Peyer's patch (tissue), 4 donors: ENCODE results near the gene RAB11FIP4. TPM values are rescaled to one million over a fixed set of nuclear protein-coding genes. Genes with fewer than 3 reads are reported as not detected.

Experiments used
- DNase-seq, 3 donors: peaks; one replicate each; pipeline ENCODE4 v3.0.0-alpha.2; 2017 to 2019
- H3K27ac ChIP-seq, 4 donors: fragments of 200-600 bp; sonication (generic); one replicate each; pipeline ENCODE4 v1.5.1; 2016 to 2019
- H3K27me3 ChIP-seq, 2 donors: fragments of 200-600 bp; sonication (generic); one replicate each; pipeline ENCODE4 v1.5.1; 2019
- H3K36me3 ChIP-seq, 3 donors: fragments of 200-600 bp; sonication (generic); one replicate each; pipeline ENCODE4 v1.5.1; 2016 to 2019
- H3K4me1 ChIP-seq, 4 donors: fragments of 200-600 bp; sonication (generic); one replicate each; pipeline ENCODE4 v1.5.1; 2016 to 2019
- H3K4me3 ChIP-seq, 4 donors: fragments of 200-600 bp; sonication (generic); 1 replicate in 3 of 4; 2 replicates in 1 of 4; pipeline ENCODE4 v1.5.1; 2016 to 2019; ENCODE audit warnings: mild to moderate bottlenecking in 1 of 4
- H3K9me3 ChIP-seq, 4 donors: fragments of 200-600 bp; sonication (generic); one replicate each; pipeline ENCODE4 v1.5.1; 2016 to 2019; ENCODE audit warnings: mild to moderate bottlenecking in 1 of 4
- POLR2A ChIP-seq, 2 donors: fragments of 450-650 bp; IDR thresholded peaks; one replicate each; pipeline ENCODE4 v1.5.1; 2017; ENCODE audit warnings: antibody characterized with exemption in 2 of 2, mild to moderate bottlenecking in 2 of 2, moderate library complexity in 2 of 2
- small RNA-seq, 2 donors: library from RNA; depleted of rRNA; stranded (forward); fragments of <200 nt; gene quantifications; one replicate each; pipeline ENCODE3, GENCODE V24; 2016
- total RNA-seq, 4 donors: library from RNA; depleted of rRNA; stranded (reverse); fragments of >200 nt; gene quantifications; one replicate each; pipeline ENCODE4 v1.1.0, GENCODE V29; 2016
- TF ChIP-seq, protein P1 (sequence below), 6 experiments: fragments of 450-650 bp in 4 of 6; fragments of 200-600 bp in 2 of 6; sonication (generic) in 1 of 6; IDR thresholded peaks; one replicate each; pipeline ENCODE4 v1.5.1; 2017 to 2019; ENCODE audit warnings: antibody characterized with exemption in 6 of 6, mild to moderate bottlenecking in 3 of 6, moderate library complexity in 1 of 6

RAB11FIP4 gene
- total RNA-seq, 4 donors from 2014 or later: 52.8 to 69.3 (median 64.9) TPM

- Histone ChIP-seq H3K27ac (no peak overlapping the region), H3K4me3 (no peak overlapping the region), H3K9me3 (no peaks in the 10 kb centered on the region), H3K36me3 (no peaks in the 10 kb centered on the region), H3K27me3 (no peaks in the 10 kb centered on the region), H3K4me1 (peaks cover 0 to 23% (median 0%) of the 10 kb centered on the region in 4 donors)
- no peak for DNase-seq
- no peak for TF ChIP-seq POLR2A (IDR thresholded peaks at IDR 0.05)
- TF ChIP-seq, protein P1, sequence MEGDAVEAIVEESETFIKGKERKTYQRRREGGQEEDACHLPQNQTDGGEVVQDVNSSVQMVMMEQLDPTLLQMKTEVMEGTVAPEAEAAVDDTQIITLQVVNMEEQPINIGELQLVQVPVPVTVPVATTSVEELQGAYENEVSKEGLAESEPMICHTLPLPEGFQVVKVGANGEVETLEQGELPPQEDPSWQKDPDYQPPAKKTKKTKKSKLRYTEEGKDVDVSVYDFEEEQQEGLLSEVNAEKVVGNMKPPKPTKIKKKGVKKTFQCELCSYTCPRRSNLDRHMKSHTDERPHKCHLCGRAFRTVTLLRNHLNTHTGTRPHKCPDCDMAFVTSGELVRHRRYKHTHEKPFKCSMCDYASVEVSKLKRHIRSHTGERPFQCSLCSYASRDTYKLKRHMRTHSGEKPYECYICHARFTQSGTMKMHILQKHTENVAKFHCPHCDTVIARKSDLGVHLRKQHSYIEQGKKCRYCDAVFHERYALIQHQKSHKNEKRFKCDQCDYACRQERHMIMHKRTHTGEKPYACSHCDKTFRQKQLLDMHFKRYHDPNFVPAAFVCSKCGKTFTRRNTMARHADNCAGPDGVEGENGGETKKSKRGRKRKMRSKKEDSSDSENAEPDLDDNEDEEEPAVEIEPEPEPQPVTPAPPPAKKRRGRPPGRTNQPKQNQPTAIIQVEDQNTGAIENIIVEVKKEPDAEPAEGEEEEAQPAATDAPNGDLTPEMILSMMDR (IDR thresholded peaks at IDR 0.05): no peak
These were observed 192.4 kb downstream of the RAB11FIP4 start for GRCh38 chr17:31583772-31584356.

DNA sequence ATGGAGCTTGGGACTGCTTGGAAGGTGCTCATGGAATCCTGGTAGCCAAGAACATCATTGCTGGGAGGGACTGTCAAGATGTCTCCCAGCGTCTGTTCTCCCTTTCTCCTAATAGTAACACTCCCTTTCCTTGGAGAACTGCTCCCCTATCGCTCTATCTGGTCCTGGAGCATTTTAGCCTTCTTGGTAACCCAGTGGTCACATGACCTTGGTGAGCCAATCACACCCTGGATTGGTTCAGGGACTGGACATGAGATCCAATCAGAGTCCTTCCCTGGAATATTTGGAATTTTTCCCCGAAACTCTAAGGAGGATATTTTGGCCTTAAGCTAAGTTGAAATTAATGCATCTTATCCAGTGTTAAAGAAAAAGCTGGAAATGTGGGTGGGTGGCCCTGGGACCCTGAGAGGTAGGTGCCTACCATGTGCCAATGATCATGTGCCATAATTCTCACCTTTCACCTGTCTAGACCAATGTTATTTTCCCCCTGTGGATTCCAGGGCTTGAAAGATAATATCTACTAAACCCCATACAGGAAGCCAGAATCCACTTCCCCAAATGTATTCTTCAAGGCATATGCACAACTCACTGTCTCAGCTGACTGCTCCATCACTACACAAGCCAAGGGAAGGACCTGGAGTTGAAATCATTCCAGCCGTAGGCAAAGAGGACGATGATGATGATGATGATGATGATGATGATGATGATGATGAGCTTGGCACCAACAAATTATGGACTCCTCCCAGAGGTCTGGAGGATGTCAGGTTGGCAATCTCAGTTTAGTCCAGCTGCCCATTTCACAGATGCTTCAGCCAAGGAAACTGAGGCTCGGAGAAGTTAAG is 193.2 kb downstream of the RAB11FIP4 start:
- Histone ChIP-seq H3K4me1 (peaks cover 0 to 18% (median 0%) of the 10 kb centered on the region in 4 donors), H3K27me3 (no peaks in the 10 kb centered on the region), H3K27ac (no peak overlapping the region), H3K4me3 (no peak overlapping the region), H3K9me3 (no peaks in the 10 kb centered on the region), H3K36me3 (no peaks in the 10 kb centered on the region)
- no peak for TF ChIP-seq POLR2A (IDR thresholded peaks at IDR 0.05)
- TF ChIP-seq, protein P1 (IDR thresholded peaks at IDR 0.05): no peak
- no peak for DNase-seq

GRCh38 chr17:31585280-31585630 is 193.8 kb downstream of the RAB11FIP4 start:
- Histone ChIP-seq H3K4me3 (no peak overlapping the region), H3K4me1 (peaks cover 0 to 14% (median 0%) of the 10 kb centered on the region in 4 donors), H3K27me3 (no peaks in the 10 kb centered on the region), H3K36me3 (no peaks in the 10 kb centered on the region), H3K9me3 (no peaks in the 10 kb centered on the region), H3K27ac (no peak overlapping the region)
- no peak for DNase-seq
- TF ChIP-seq, protein P1 (IDR thresholded peaks at IDR 0.05): no peak
- no peak for TF ChIP-seq POLR2A (IDR thresholded peaks at IDR 0.05)

- TF ChIP-seq POLR2A (IDR thresholded peaks at IDR 0.05): no peak
- TF ChIP-seq, protein P1 (IDR thresholded peaks at IDR 0.05): no peak
- H3K4me3 ChIP-seq: no peak overlapping the region
- peaks cover 0 to under 1% (median 0%) of the 10 kb centered on the region in 4 donors for H3K4me1 ChIP-seq
- no peak for DNase-seq
- no peaks in the 10 kb centered on the region for H3K9me3 ChIP-seq
- H3K27me3 ChIP-seq: no peaks in the 10 kb centered on the region
- no peaks in the 10 kb centered on the region for H3K36me3 ChIP-seq
- no peak overlapping the region for H3K27ac ChIP-seq
These were observed 195.5 kb downstream of the RAB11FIP4 start for GRCh38 chr17:31586946-31587345.

DNA sequence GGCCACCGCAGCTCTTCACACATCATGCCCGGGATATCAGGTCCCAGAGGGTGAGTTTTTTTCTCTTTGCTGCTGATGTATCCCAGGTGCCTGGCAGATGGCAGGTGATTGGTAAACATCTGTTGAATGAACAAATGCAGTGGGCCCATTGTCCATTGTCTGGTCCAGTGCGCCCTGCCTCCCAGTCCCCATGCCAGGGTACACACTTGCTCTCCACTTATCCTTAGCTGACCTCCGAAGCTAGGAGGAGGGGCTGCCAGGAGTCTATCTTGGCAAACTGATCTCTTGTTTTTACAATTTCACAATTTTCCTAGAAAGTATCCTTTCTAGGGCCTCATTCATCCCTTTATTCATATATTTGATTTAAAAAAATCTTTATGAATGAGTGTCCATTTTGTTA is 196.0 kb downstream of the RAB11FIP4 start:
- H3K4me1 ChIP-seq: no peaks in the 10 kb centered on the region
- no peaks in the 10 kb centered on the region for H3K27me3 ChIP-seq
- no peak for TF ChIP-seq POLR2A (IDR thresholded peaks at IDR 0.05)
- TF ChIP-seq, protein P1 (IDR thresholded peaks at IDR 0.05): no peak
- DNase-seq: no peak
- H3K9me3 ChIP-seq: no peaks in the 10 kb centered on the region
- H3K36me3 ChIP-seq: no peaks in the 10 kb centered on the region
- no peak overlapping the region for H3K27ac ChIP-seq
- H3K4me3 ChIP-seq: no peak overlapping the region

Small RNA genes within 50 kb of the gene (small RNA-seq; reads per million reads assigned to genes)
- 0.89 to 2.3 reads per million in 2 donors for gene MIR193A
- 0 reads per million in 2 donors for gene MIR4725
- gene RN7SL45P: 0 reads per million in 2 donors
- 0 reads per million in 2 donors for gene RN7SL79P
- 0 reads per million in 2 donors for gene RNU6ATAC7P

Other genes starting within 250 kb of the RAB11FIP4 start
- not detected for gene OMG, start 94.4 kb upstream of the RAB11FIP4 start, total RNA-seq
- gene EVI2B, start 77.6 kb upstream of the RAB11FIP4 start, total RNA-seq: 10 to 100 TPM in 2 of 4 donors, 1 to 10 TPM in 2; 5.6 to 70.1 (median 8.7) TPM
- 10 to 100 TPM in 1 of 4 donors, 1 to 10 TPM in 2, not detected in 1; 1.4 to 12.4 (median 5.8) TPM for gene EVI2A, start 70.1 kb upstream of the RAB11FIP4 start, total RNA-seq